Suprapubic skin (tissue), 4 donors: ENCODE data around the gene ISM1.

ENCODE experiments used
- EP300 ChIP-seq: sonication (generic); formaldehyde crosslinking; IDR thresholded peaks from one replicate; pipeline ENCODE4 v1.6.1; 2017; ENCODE audit warnings: antibody characterized with exemption
- POLR2A ChIP-seq, 2 donors: fragments of 450-650 bp; IDR thresholded peaks; one replicate each; pipeline ENCODE4 v1.6.1; 2017; ENCODE audit warnings: antibody characterized with exemption in 2 of 2, mild to moderate bottlenecking in 2 of 2, moderate library complexity in 2 of 2
- POLR2AphosphoS5 ChIP-seq, 3 donors: sonication (generic); formaldehyde crosslinking; IDR thresholded peaks; one replicate each; pipeline ENCODE4 v1.6.1; 2017; ENCODE audit warnings: antibody characterized with exemption in 3 of 3
- TF ChIP-seq, protein P1 (sequence below), 2 donors: fragments of 200-600 bp in 1 of 2; fragments of 450-650 bp in 1 of 2; sonication (generic) in 1 of 2; IDR thresholded peaks; one replicate each; pipeline ENCODE4 v1.5.1; 2016 to 2019; ENCODE audit warnings: antibody characterized with exemption in 2 of 2, mild to moderate bottlenecking in 1 of 2, moderate library complexity in 1 of 2

DNA sequence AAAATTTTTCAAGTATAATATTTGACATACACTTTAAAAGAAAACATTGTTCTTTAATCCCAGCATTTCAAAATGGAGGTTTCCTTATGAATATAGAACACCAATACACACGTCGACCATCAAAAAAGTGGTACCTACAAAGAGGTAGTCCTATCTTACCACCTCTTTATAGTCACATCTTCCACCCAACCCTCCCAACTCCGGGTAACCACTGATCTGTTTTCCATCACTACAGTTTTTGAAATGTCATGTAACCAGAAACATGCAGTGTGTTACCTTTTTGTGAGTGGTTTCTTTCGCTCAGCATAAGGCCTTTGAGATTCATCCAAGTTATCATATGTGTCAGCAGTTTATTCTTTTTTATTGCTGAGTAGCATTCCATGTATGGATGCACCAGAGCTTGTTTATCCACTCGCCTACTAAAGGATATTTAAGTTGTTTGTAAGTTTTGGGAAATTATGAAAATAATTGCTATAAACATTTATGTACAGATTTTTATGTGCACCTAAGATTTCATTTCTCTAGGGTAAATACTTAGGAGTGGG, 104.8 kb downstream of the ISM1 start:
- TF ChIP-seq, protein P1, sequence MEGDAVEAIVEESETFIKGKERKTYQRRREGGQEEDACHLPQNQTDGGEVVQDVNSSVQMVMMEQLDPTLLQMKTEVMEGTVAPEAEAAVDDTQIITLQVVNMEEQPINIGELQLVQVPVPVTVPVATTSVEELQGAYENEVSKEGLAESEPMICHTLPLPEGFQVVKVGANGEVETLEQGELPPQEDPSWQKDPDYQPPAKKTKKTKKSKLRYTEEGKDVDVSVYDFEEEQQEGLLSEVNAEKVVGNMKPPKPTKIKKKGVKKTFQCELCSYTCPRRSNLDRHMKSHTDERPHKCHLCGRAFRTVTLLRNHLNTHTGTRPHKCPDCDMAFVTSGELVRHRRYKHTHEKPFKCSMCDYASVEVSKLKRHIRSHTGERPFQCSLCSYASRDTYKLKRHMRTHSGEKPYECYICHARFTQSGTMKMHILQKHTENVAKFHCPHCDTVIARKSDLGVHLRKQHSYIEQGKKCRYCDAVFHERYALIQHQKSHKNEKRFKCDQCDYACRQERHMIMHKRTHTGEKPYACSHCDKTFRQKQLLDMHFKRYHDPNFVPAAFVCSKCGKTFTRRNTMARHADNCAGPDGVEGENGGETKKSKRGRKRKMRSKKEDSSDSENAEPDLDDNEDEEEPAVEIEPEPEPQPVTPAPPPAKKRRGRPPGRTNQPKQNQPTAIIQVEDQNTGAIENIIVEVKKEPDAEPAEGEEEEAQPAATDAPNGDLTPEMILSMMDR (IDR thresholded peaks at IDR 0.05), result no peak
- TF ChIP-seq EP300 (no peak), POLR2A (IDR thresholded peaks at IDR 0.05) (no peak), POLR2AphosphoS5 (IDR thresholded peaks at IDR 0.05) (no peak)
